A549 (cell line): ENCODE results near the gene COQ5. TPM values are rescaled to one million over a fixed set of nuclear protein-coding genes. Genes with fewer than 3 reads are reported as not detected.

Experiments used
- ATAC-seq, 2 experiments: fragments of 200-7000 bp in 1 of 2; fragments of >200 bp in 1 of 2; cut with Nextera tagmentation in 1 of 2; cut with Tn5 transposase in 1 of 2; 3 replicates each; pipeline versions ENCODE4 v1.8.0 to v1.9.1; 2018 to 2020; ENCODE audit warnings: mild to moderate bottlenecking in 1 of 2, moderate library complexity in 1 of 2
- CTCF ChIA-PET: fragments of 300-600 bp; sonication (Branson Sonifier 250); formaldehyde crosslinking; extraction: SDS; loops from one replicate; lab custom pipeline; 2021; ENCODE audit warnings: antibody characterized with exemption, inconsistent platforms; lab: Yijun Ruan, JAX
- POLR2A ChIA-PET: fragments of 350-600 bp; formaldehyde crosslinking; extraction: SDS; loops from one replicate; lab custom pipeline; 2021; ENCODE audit warnings: antibody characterized with exemption, inconsistent platforms; lab: Yijun Ruan, JAX
- DNase-seq, 2 experiments: peaks; one replicate each; pipeline versions ENCODE4 v3.0.0 to v3.0.0-alpha.2; 2011 to 2016; ENCODE audit warnings: low read depth in 1 of 2, low spot score in 1 of 2
- FAIRE-seq: peaks from 2 replicates; lab custom pipeline; 2011; peaks lifted over from hg19 to GRCh38; lab: Jason Lieb, UNC
- H3K27ac ChIP-seq, 2 experiments: fragments of >200 bp; sonication (Bioruptor Twin); formaldehyde crosslinking; 3 replicates each; pipeline ENCODE4 v1.5.1; 2016 to 2017
- H3K4me1 ChIP-seq: fragments of >200 bp; sonication (Bioruptor Twin); formaldehyde crosslinking; 3 replicates; pipeline ENCODE4 v1.6.1; 2016
- H3K4me2 ChIP-seq: fragments of >200 bp; sonication (Bioruptor Twin); formaldehyde crosslinking; 3 replicates; pipeline ENCODE4 v1.6.1; 2016
- H3K4me3 ChIP-seq: fragments of >200 bp; sonication (Bioruptor Twin); formaldehyde crosslinking; 3 replicates; pipeline ENCODE4 v1.5.1; 2016
- H3K9me3 ChIP-seq: fragments of >200 bp; sonication (Bioruptor Twin); formaldehyde crosslinking; 3 replicates; pipeline ENCODE4 v1.6.1; 2016
- ATOH8 ChIP-seq: fragments of 250-450 bp; sonication (Bioruptor Pico); IDR thresholded peaks from 2 replicates; pipeline ENCODE4 v1.5.0; 2020; ENCODE audit warnings: low read depth, mild to moderate bottlenecking, moderate library complexity
- BCL3 ChIP-seq: fragments of >200 bp; sonication (Bioruptor Twin); formaldehyde crosslinking; IDR thresholded peaks from 3 replicates; pipeline ENCODE4 v1.6.1; 2016
- BHLHE40 ChIP-seq: IDR thresholded peaks from 2 replicates; pipeline ENCODE4 v1.6.1; 2012; ENCODE audit warnings: low read depth, low read length, inconsistent platforms
- CHD4 ChIP-seq: fragments of 200-600 bp; sonication (generic); IDR thresholded peaks from 2 replicates; pipeline ENCODE4 v1.6.1; 2016; ENCODE audit warnings: antibody characterized with exemption, mild to moderate bottlenecking, borderline replicate concordance
- EHF ChIP-seq: fragments of 250-450 bp; sonication (Bioruptor Pico); IDR thresholded peaks from 2 replicates; pipeline ENCODE4 v1.5.0; 2020; ENCODE audit warnings: mild to moderate bottlenecking
- EHMT2 ChIP-seq: fragments of 200-600 bp; sonication (generic); IDR thresholded peaks from 2 replicates; pipeline ENCODE4 v1.6.1; 2016; ENCODE audit warnings: antibody characterized with exemption, low read depth, mild to moderate bottlenecking, moderate library complexity
- EP300 ChIP-seq, 2 experiments: fragments of >200 bp; sonication (Bioruptor Twin); formaldehyde crosslinking; IDR thresholded peaks; 2 replicates in 1 of 2; 3 replicates in 1 of 2; pipeline ENCODE4 v1.6.1; 2016 to 2017
- ESRRA ChIP-seq: fragments of 150-350 bp; IDR thresholded peaks from 2 replicates; pipeline ENCODE4 v1.6.1; 2014; ENCODE audit warnings: mild to moderate bottlenecking, low read length, borderline replicate concordance
- FOSB ChIP-seq: fragments of 250-450 bp; sonication (Bioruptor Pico); IDR thresholded peaks from 2 replicates; pipeline ENCODE4 v1.5.0; 2020; ENCODE audit warnings: mild to moderate bottlenecking, moderate library complexity
- FOSL2 ChIP-seq, 2 experiments: fragments of 450-650 bp in 1 of 2; fragments of >200 bp in 1 of 2; sonication (Bioruptor Twin) in 1 of 2; formaldehyde crosslinking; IDR thresholded peaks; 2 replicates each; pipeline versions ENCODE4 v1.5.0 to v1.6.1; 2016 to 2020; ENCODE audit warnings: mild to moderate bottlenecking in 1 of 2, moderate library complexity in 1 of 2
- FOXS1 ChIP-seq: fragments of 250-450 bp; sonication (Bioruptor Pico); IDR thresholded peaks from 2 replicates; pipeline ENCODE4 v1.5.0; 2020; ENCODE audit warnings: mild to moderate bottlenecking, moderate library complexity
- HEYL ChIP-seq: fragments of 250-450 bp; sonication (Bioruptor Pico); IDR thresholded peaks from 2 replicates; pipeline ENCODE4 v1.8.0; 2021; ENCODE audit warnings: mild to moderate bottlenecking, moderate library complexity
- HOXA7 ChIP-seq: fragments of 250-450 bp; sonication (Bioruptor Pico); IDR thresholded peaks from 2 replicates; pipeline ENCODE4 v1.5.0; 2020; ENCODE audit warnings: mild to moderate bottlenecking, moderate library complexity
- JUNB ChIP-seq: fragments of >200 bp; sonication (Bioruptor Twin); formaldehyde crosslinking; IDR thresholded peaks from 2 replicates; pipeline ENCODE4 v1.6.1; 2016
- MAZ ChIP-seq: fragments of 150-350 bp; IDR thresholded peaks from 2 replicates; pipeline ENCODE4 v1.6.1; 2014; ENCODE audit warnings: antibody characterized with exemption, low read depth, low read length, borderline replicate concordance
- NR3C1 ChIP-seq: fragments of >200 bp; sonication (Bioruptor Twin); formaldehyde crosslinking; IDR thresholded peaks from 3 replicates; pipeline ENCODE4 v1.6.1; 2017
- PBX3 ChIP-seq: IDR thresholded peaks from 2 replicates; pipeline ENCODE4 v1.6.1; 2012
- PHF8 ChIP-seq: fragments of 200-600 bp; sonication (generic); IDR thresholded peaks from 2 replicates; pipeline ENCODE4 v1.6.1; 2016; ENCODE audit warnings: low read depth, mild to moderate bottlenecking, antibody characterized with exemption, moderate library complexity, borderline replicate concordance
- POLR2A ChIP-seq: IDR thresholded peaks from 2 replicates; pipeline ENCODE4 v1.6.1; 2012; ENCODE audit warnings: mild to moderate bottlenecking, low read length
- POLR2AphosphoS2 ChIP-seq: conservative IDR thresholded peaks from 2 replicates; pipeline ENCODE4 v1.6.1; 2012; ENCODE audit warnings: low read length, improper control_type of control experiment, inconsistent platforms
- REST ChIP-seq: fragments of 200-600 bp; sonication (generic); IDR thresholded peaks from 2 replicates; pipeline ENCODE4 v1.6.1; 2016; ENCODE audit warnings: antibody characterized with exemption, mild to moderate bottlenecking, moderate library complexity
- USF2 ChIP-seq: fragments of 450-650 bp; IDR thresholded peaks from 2 replicates; pipeline ENCODE4 v1.6.1; 2014; ENCODE audit warnings: antibody characterized with exemption
- ZSCAN20 ChIP-seq: fragments of 250-450 bp; sonication (Bioruptor Pico); IDR thresholded peaks from 2 replicates; pipeline ENCODE4 v1.8.0; 2022; ENCODE audit warnings: mild to moderate bottlenecking, moderate library complexity
- WGBS: methylation state at CpG from one replicate; pipeline ENCODE4 v1.1.6; 2017; ENCODE audit errors: missing lambda C conversion rate; 5-methylcytosine and 5-hydroxymethylcytosine counted together
- polyA plus RNA-seq, 4 experiments: library from polyadenylated mRNA; depleted of rRNA in 3 of 4; stranded (reverse); fragments of >200 nt; fragmentation: RNase III in 1 of 4; extraction: RNeasy Plus Mini Kit Qiagen cat#74134 plus additional on column Dnase treatment in 1 of 4; gene quantifications; 2 replicates in 3 of 4; 3 replicates in 1 of 4; pipeline ENCODE4 v1.2.3, GENCODE V29; 2011 to 2017

The COQ5 gene
- polyA plus RNA-seq, 2 of the 4 experiments (the other 2 are of a cell fraction): 49.6 to 100.0 TPM

GRCh38 chr12:120515496-120515895 is 13.5 kb downstream of the COQ5 start:
- no peak overlapping the region for H3K27ac ChIP-seq
- FAIRE-seq: no peak
- no peak for ATAC-seq
- CTCF ChIA-PET: interaction anchor here (0.7 to 1.0 kb wide), 2 partner anchors 65 to 328 kb away, joined by 3 read pairs; no protein-coding TSS in a partner anchor
- 94% methylated on average over 2 of the region's 2 CpGs for WGBS
- no peaks in the 10 kb centered on the region for H3K9me3 ChIP-seq
- H3K4me1 ChIP-seq: no peaks in the 10 kb centered on the region
- H3K4me2 ChIP-seq: no peak overlapping the region
- H3K4me3 ChIP-seq: no peak overlapping the region
- TF ChIP-seq FOXS1: no peak
- no peak for TF ChIP-seq JUNB
- TF ChIP-seq ESRRA: no peak
- no peak for TF ChIP-seq BCL3
- TF ChIP-seq NR3C1: no peak
- no peak for TF ChIP-seq CHD4
- TF ChIP-seq REST: no peak
- no peak for TF ChIP-seq ZSCAN20
- no peak for TF ChIP-seq USF2
- TF ChIP-seq BHLHE40: no peak
- no peak for TF ChIP-seq POLR2A
- TF ChIP-seq HEYL (CRISPR knock-in tag): no peak
- no peak for TF ChIP-seq PHF8
- no peak for TF ChIP-seq MAZ
- TF ChIP-seq EHMT2: no peak
- TF ChIP-seq POLR2AphosphoS2: no peak
- no peak for TF ChIP-seq FOSL2 (IDR thresholded peaks at IDR 0.05)
- no peak for TF ChIP-seq FOSL2 (CRISPR knock-in tag; IDR thresholded peaks at IDR 0.05)
- no peak for TF ChIP-seq EP300 (IDR thresholded peaks at IDR 0.05)
- TF ChIP-seq EHF: no peak
- no peak for TF ChIP-seq PBX3
- POLR2A ChIA-PET: interaction anchor here (0.6 to 1.6 kb wide), 2 partner anchors 14 to 18 kb away, joined by 5 to 7 read pairs; partner anchors contain the start of gene COQ5
- DNase-seq: no peak

GRCh38 chr12:120514002-120514401 is 15.0 kb downstream of the COQ5 start:
- no peak overlapping the region for H3K27ac ChIP-seq
- no peak overlapping the region for H3K4me2 ChIP-seq
- no peak for DNase-seq
- ChIA-PET CTCF (interaction anchor here (1.1 kb wide), 1 partner anchor 496 kb away, joined by 3 read pairs; no protein-coding TSS in a partner anchor), POLR2A (interaction anchor here (0.6 kb wide), 1 partner anchor 12 kb away, joined by 5 read pairs; no protein-coding TSS in a partner anchor)
- H3K4me3 ChIP-seq: no peak overlapping the region
- H3K9me3 ChIP-seq: no peaks in the 10 kb centered on the region
- TF ChIP-seq FOSL2 (IDR thresholded peaks at IDR 0.05) (no peak), FOSL2 (CRISPR knock-in tag; IDR thresholded peaks at IDR 0.05) (no peak), ATOH8 (CRISPR knock-in tag) (no peak), PHF8 (no peak), HOXA7 (CRISPR knock-in tag) (no peak), FOSB (no peak)
- H3K4me1 ChIP-seq: no peaks in the 10 kb centered on the region
- no peak for ATAC-seq
- 97% methylated on average over 7 of the region's 7 CpGs for WGBS
- no peak for FAIRE-seq
